H7 (cell line): ENCODE data around the gene IER3. TPM values are rescaled to one million over a fixed set of nuclear protein-coding genes. Genes with fewer than 3 reads are reported as not detected.

Experiments used
- total RNA-seq: library from RNA; depleted of rRNA; stranded (reverse); fragments of >200 nt; shearing (Covaris generic); gene quantifications from 2 replicates; pipeline ENCODE4 v1.2.3, GENCODE V29; 2014; rRNA removed

Gene IER3
- total RNA-seq, 1 experiment from 2014 or later, result 141 TPM

Other genes with a start within 250 kb of the IER3 start
- 59.0 and 78.4 TPM in 2 replicates for gene GNL1, start 188.1 kb downstream of the IER3 start, total RNA-seq
- gene PRR3, start 187.3 kb downstream of the IER3 start, total RNA-seq, result 14.3 and 14.7 TPM in 2 replicates
- 52.1 and 55.7 TPM in 2 replicates for gene ABCF1, start 173.1 kb downstream of the IER3 start, total RNA-seq
- gene PPP1R10, start 127.3 kb downstream of the IER3 start, total RNA-seq, result 47.3 and 62.3 TPM in 2 replicates
- gene MRPS18B, start 126.7 kb downstream of the IER3 start, total RNA-seq, result 112 and 121 TPM in 2 replicates
- 11.7 and 13.1 TPM in 2 replicates for gene ATAT1, start 117.7 kb downstream of the IER3 start, total RNA-seq
- gene C6orf136, start 97.4 kb downstream of the IER3 start, total RNA-seq, result 15.4 and 16.9 TPM in 2 replicates
- 39.2 and 45.3 TPM in 2 replicates for gene DHX16, start 71.5 kb downstream of the IER3 start, total RNA-seq
- gene PPP1R18, start 57.9 kb downstream of the IER3 start, total RNA-seq, result 48.2 and 55.7 TPM in 2 replicates
- 20.7 and 23.8 TPM in 2 replicates for gene NRM, start 53.6 kb downstream of the IER3 start, total RNA-seq
- gene MDC1, start 27.3 kb downstream of the IER3 start, total RNA-seq, result 25.5 and 29.1 TPM in 2 replicates
- 1,911 and 2,101 TPM in 2 replicates for gene TUBB, start 24.2 kb downstream of the IER3 start, total RNA-seq
- gene FLOT1, start 1.9 kb downstream of the IER3 start, total RNA-seq, result 140 and 152 TPM in 2 replicates
- 117 and 127 TPM in 2 replicates for gene DDR1, start 140.0 kb upstream of the IER3 start, total RNA-seq
- gene GTF2H4, start 163.7 kb upstream of the IER3 start, total RNA-seq, result 30.5 and 30.9 TPM in 2 replicates
- gene VARS2, start 169.7 kb upstream of the IER3 start, total RNA-seq, result 54.4 and 60.5 TPM in 2 replicates
- gene SFTA2, start 187.6 kb upstream of the IER3 start, total RNA-seq, result not detected in 2 replicates
- gene MUCL3, start 196.4 kb upstream of the IER3 start, total RNA-seq, result not detected in 2 replicates
- not detected in 2 replicates for gene MUC21, start 239.2 kb upstream of the IER3 start, total RNA-seq